NCI-H345 treated with DMSO at 0.1 percent for 48 hours (cell line): ENCODE data around the gene FBXO21.
A peak's percentile ranks its signal among the peaks of the same experiment; 100 is the strongest.
"Not testable (repeated sequence)": the region's sequence is repeated elsewhere in the genome, so short reads cannot be mapped to it uniquely, and the experiment has no call there.

Experiments used
- DNase-seq: peaks from one replicate; lab custom pipeline; 2025; ENCODE audit not compliant: unreplicated experiment; lab: John Stamatoyannopoulos, UW

The FBXO21 gene

GRCh38 chr12:117190210-117190781, at the start of gene FBXO21:
Gene FBXO21, minus strand, starts transcription at chr12:117190470. Its CDS starts 14 bp downstream, at chr12:117190456.
- DNase-seq, result peak; percentile 86

DNA sequence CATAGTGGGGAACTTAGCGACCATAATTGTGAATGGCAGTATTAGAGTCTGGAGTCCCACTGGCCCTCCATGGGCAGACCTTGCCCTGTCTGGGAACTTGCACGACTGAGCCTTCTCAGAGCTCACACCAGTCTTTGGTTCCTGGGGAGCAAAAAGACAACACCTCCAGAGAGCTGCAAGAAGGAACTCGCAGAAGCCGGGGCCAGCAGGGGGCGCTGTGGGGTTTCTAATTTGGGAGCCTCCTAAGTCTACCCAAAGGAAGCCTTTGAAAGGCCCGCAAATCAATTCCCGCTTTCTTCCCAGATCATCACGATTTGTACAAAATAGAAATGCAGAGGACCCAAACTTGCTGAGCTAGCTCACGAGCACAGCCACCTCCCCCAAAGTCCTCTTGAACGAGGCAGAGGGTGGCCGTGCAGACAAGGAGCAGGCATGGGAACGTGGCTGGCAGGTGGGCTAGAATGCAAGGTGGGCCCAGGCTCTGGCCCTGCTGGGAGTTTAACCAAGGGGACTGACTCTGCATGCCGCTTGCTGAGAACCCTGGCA, 46.3 kb upstream of the FBXO21 start:
- DNase-seq, result peak; percentile 66

DNA sequence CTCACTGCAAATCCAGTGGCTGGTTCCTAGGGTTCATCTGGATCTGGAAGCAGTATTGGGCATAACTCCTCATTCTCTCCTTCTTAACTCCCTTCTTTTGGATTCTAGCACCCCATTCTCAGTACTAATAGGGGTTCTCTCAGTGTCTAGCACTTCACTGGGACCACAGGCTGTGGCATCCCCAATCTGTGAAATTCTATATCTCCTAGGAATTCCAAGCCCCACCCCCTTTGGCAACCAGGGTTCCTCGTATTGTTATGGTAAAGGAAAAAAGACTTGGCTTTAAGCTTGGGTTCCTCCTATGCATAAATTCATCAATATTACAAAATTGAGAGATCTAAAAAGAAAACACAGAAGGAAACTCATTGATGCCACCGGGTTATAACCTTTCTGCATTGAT, 45.0 kb upstream of the FBXO21 start:
- DNase-seq, result no peak

GRCh38 chr12:117234441-117234840, 44.2 kb upstream of the FBXO21 start:
- no peak for DNase-seq

DNA sequence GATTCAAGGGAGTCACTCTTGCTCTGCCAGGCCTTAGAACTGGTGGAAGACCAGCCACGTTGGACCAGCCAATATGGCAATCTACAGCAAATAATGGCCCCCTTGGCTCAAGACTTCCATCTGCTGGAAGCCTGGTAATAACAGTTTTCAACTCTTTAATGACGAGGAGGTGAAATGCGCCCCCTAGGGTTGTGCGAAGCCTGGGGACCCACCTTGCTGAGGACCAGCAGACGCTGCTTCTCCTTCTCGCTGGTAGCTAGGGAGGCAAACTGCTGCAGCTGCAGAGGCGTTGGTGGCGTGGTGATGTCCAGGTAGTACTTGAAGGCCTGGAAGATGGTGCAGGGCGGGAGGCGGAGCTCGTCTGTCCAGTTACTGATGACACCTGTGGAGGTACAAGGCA, 41.5 kb upstream of the FBXO21 start:
- DNase-seq, result no peak

DNA sequence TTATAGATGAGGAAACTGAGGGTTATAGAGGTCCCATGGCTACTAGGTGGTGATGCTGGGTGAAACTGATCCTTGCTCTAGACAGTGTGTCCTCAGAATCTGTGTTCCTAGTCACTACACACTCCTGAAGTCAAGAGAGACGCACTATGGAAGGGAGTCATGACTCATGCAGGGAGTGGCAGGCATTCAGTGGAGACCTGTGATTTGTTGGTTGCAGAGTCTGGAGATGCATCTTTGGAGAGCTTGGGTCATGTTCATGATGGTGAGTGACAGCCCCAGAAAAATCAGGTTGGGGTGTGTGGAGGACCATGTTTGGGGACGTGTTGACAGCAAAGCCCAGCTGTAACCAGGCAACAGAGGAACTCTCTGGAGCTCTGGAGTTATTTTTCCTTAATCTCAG, 38.0 kb upstream of the FBXO21 start:
- no peak for DNase-seq

DNA sequence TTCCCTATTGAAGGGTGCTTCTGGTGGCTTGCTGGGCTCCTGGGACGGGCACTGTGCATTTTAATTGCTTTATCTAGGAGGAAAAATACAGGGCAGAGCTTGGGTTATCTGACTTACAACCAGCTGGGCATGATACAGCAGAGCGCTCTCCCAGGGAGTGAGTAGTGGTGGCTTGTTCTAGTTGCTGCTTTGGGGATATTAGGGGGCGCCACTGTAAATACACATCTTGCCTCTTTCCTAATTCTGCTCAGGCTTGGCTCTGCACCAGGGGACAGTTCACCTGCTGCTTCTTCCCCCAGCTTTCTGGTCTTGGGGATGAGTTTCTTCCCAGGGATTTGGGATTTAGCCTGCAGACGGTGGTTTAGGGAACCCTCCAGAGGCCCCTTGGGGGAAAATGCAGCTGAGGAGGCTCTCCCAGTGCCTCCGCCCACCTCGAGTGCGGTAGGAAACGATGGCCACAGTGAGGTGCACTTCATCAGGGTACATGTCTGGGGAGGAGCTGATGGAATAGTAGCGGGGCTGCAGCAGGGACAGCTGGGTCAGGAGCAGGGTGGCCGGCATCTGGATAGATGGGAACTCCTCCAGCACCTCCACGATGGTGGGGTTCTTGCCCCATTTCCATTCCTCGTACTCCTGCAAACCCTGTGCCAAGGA, 36.9 kb upstream of the FBXO21 start:
- no peak for DNase-seq

DNA sequence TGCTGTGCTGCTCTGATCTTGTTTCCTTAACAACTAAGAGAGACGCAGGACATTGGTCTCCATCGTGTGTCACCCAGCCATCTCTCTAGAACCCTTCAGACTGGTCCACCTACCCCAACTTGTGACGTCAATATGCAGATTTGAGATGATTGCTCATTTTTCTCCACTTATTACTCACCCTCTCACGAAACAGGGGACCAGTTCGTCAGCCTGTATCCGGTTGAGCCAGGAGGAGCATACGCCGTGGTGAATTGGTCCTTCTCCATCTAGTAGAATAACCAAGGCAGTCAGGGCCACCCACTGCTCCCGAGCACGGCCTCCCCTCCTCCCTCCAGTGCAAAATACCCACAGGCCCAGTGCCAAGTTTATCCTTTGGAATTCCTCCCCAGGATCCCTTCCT, 36.2 kb upstream of the FBXO21 start:
- no peak for DNase-seq

- DNase-seq, result no peak
These were observed 34.9 kb upstream of the FBXO21 start for GRCh38 chr12:117225179-117225578.

GRCh38 chr12:117220947-117221346, 30.7 kb upstream of the FBXO21 start:
- DNase-seq, result not testable (repeated sequence)

- DNase-seq, result no peak
These were observed 27.9 kb upstream of the FBXO21 start for GRCh38 chr12:117218149-117218548.

DNA sequence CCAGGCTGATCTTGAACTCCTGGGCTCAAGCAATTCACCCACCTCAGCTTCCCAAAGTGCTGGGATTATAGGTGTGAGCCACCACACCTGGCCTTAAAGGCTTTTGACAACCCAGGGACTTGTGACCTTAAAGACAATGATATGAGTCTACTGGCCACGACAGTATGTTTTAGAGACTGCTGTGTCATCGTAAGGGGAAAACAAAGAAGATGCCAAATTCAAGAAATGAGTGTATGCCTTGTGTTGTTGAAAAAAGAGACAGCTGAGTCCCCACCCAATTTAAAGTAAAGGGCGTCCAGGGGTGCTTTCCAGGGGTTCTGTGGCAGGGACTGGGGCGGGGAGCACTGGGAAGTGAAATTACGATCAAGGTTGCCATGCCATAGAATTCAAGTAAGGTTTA, 26.4 kb upstream of the FBXO21 start:
- no peak for DNase-seq

DNA sequence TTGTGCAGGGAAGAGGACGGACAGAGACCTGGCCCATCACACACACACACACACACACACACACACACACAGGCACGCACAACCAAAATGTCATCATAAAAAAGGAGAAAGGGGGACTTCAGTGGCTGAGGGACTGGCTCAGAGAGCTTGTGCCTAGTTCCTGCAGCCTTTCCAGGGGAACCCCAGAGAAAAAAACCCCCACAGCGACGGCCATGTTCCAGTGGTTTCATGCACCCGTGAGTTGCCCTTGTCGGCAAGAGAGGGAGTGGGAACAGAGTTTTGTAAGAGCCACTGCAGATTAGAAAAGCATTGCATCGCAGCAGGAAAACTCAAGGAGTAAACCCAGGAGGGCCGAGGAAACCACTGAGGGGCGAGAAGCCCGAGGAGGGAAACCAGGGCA, 24.5 kb upstream of the FBXO21 start:
- no peak for DNase-seq

GRCh38 chr12:117213295-117213808, 23.1 kb upstream of the FBXO21 start:
- DNase-seq, result no peak

DNA sequence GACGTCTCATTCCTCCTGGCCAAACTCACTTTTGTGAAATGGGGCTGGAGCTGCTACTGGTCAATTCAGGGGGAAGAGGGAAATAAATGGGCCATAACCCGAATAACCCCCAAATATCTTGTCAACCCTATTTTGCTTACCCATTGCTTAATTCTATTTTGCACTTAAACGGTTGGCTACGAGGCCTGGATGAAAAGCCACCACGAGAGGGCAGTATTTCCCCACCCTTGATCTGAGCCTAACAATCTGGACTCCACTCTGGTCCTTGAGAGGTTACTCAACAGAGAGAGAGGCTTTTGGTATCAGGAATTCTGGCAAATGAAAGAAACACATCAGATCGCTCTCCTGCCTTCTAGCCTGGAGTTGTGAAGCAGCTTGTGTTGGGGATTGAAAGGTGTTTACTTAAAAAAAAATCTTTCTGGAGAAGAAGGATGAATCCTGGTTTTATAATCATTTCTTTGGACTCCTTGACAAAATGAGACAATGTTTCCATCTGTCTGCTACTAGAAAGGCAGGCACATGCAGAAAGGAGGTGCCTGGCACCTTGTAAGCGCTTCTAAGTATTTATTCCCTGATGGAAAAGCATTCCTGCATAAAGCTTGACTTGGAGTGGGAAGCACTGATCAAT, 22.4 kb upstream of the FBXO21 start:
- DNase-seq, result peak; percentile 74

GRCh38 chr12:117210266-117210918, 20.1 kb upstream of the FBXO21 start:
- DNase-seq, result no peak

DNA sequence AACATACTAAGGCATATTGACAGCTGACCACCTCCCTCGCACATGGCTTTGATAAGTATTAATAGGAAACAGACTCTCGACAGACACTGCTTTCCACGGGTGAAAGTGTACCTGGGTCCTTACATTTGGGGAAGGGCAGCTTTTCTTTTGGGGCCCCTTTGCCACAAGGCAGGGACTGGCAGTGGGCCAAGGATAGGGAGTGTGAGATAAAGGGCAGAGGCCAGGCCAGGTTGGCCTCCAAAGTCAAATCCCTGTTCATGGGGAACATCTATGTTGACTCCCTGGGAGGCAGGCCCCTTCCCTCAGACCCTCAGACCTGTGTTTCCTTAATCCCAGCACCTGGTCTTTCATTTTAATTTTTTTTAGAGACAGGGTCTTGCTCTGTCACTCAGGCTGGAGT, 19.4 kb upstream of the FBXO21 start:
- no peak for DNase-seq

GRCh38 chr12:117208811-117209455, 18.7 kb upstream of the FBXO21 start:
- DNase-seq, result no peak

- DNase-seq, result no peak
These were observed 17.9 kb upstream of the FBXO21 start for GRCh38 chr12:117208206-117208605.

GRCh38 chr12:117207675-117208074, 17.4 kb upstream of the FBXO21 start:
- no peak for DNase-seq

DNA sequence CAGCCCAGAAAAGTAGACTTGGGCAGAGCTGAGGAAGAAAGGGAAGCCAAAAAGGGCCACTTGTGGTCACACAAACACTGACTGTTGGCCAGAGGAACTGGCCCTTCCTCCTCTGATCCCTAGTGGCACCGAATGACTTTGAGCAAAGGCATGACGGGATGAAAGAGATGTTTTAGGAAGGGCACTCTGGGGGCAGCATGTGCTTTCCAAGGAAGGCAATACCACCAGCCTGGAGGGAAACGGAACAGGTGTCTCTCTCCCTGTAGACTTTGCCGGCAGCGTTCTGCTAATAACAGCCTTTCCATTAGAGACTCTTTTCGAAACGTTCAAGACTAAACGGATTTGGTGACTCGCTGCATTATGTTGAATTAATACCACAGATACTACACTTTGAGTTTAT, 12.3 kb upstream of the FBXO21 start:
- DNase-seq, result no peak
